DMS153 treated with DMSO at 0.1 percent for 48 hours (cell line): ENCODE results near the gene MYO18B.
A peak's percentile ranks its signal among the peaks of the same experiment; 100 is the strongest.

ENCODE experiments used
- DNase-seq: peaks from one replicate; lab custom pipeline; 2025; ENCODE audit not compliant: unreplicated experiment; lab: John Stamatoyannopoulos, UW

Gene MYO18B

GRCh38 chr22:25896592-25896991 lies 154.6 kb downstream of the MYO18B start:
- DNase-seq, result no peak

GRCh38 chr22:25898707-25899365 lies 156.8 kb downstream of the MYO18B start:
- no peak for DNase-seq

GRCh38 chr22:25899566-25899965 lies 157.6 kb downstream of the MYO18B start:
- DNase-seq, result no peak

GRCh38 chr22:25900390-25900789 lies 158.4 kb downstream of the MYO18B start:
- no peak for DNase-seq

GRCh38 chr22:25900880-25901279 lies 158.9 kb downstream of the MYO18B start:
- no peak for DNase-seq

GRCh38 chr22:25902402-25902801 lies 160.4 kb downstream of the MYO18B start:
- no peak for DNase-seq

- no peak for DNase-seq
Observed at GRCh38 chr22:25903294-25903693, 161.3 kb downstream of the MYO18B start.

GRCh38 chr22:25908212-25908611 lies 166.2 kb downstream of the MYO18B start:
- DNase-seq, result no peak

- DNase-seq, result no peak
Observed at GRCh38 chr22:25908755-25909154, 166.8 kb downstream of the MYO18B start.

GRCh38 chr22:25909614-25910387 lies 167.8 kb downstream of the MYO18B start:
- DNase-seq, result no peak

GRCh38 chr22:25911243-25911972 lies 169.4 kb downstream of the MYO18B start:
- DNase-seq, result no peak

- peak; percentile 91 for DNase-seq
Observed at GRCh38 chr22:25919452-25919851, 177.5 kb downstream of the MYO18B start.

GRCh38 chr22:25922141-25922540 lies 180.2 kb downstream of the MYO18B start:
- no peak for DNase-seq

- DNase-seq, result no peak
Observed at GRCh38 chr22:25923914-25924313, 181.9 kb downstream of the MYO18B start.

GRCh38 chr22:25928038-25928437 lies 186.1 kb downstream of the MYO18B start:
- no peak for DNase-seq

- DNase-seq, result no peak
Observed at GRCh38 chr22:25929321-25929878, 187.4 kb downstream of the MYO18B start.

- no peak for DNase-seq
Observed at GRCh38 chr22:25930083-25930482, 188.1 kb downstream of the MYO18B start.

- DNase-seq, result peak; percentile 94
Observed at GRCh38 chr22:25930788-25931310, 188.9 kb downstream of the MYO18B start.

- DNase-seq, result no peak
Observed at GRCh38 chr22:25933158-25933788, 191.3 kb downstream of the MYO18B start.

GRCh38 chr22:25935266-25936058 lies 193.5 kb downstream of the MYO18B start:
- no peak for DNase-seq
